ENCODE data around the gene RNF152.
"Not testable (repeated sequence)": the region's sequence is repeated elsewhere in the genome, so short reads cannot be mapped to it uniquely, and the experiment has no call there.

RNF152 gene

GRCh38 chr18:61785588-61785987, 107.2 kb downstream of the RNF152 start:
- no peak for DNase-seq (ENCODE audit: low read depth)
- H3K4me3 ChIP-seq (ENCODE audit: low read depth, low read length) = no peak overlapping the region
- TF ChIP-seq CTCF (IDR thresholded peaks at IDR 0.05; ENCODE audit: insufficient read depth, low read depth, low read length, missing control alignments) = no peak

GRCh38 chr18:61784834-61785233, 108.0 kb downstream of the RNF152 start:
- DNase-seq (ENCODE audit: low read depth) = no peak
- no peak for TF ChIP-seq CTCF (IDR thresholded peaks at IDR 0.05; ENCODE audit: insufficient read depth, low read depth, low read length, missing control alignments)
- H3K4me3 ChIP-seq (ENCODE audit: low read depth, low read length) = no peak overlapping the region

GRCh38 chr18:61782545-61782944, 110.3 kb downstream of the RNF152 start:
- DNase-seq (ENCODE audit: low read depth) = no peak
- H3K4me3 ChIP-seq (ENCODE audit: low read depth, low read length) = no peak overlapping the region
- no peak for TF ChIP-seq CTCF (IDR thresholded peaks at IDR 0.05; ENCODE audit: insufficient read depth, low read depth, low read length, missing control alignments)

GRCh38 chr18:61776201-61776600, 116.6 kb downstream of the RNF152 start:
- DNase-seq (ENCODE audit: low read depth); H3K4me3 ChIP-seq (ENCODE audit: low read depth, low read length): not testable (repeated sequence)

- no peak for TF ChIP-seq CTCF (IDR thresholded peaks at IDR 0.05; ENCODE audit: insufficient read depth, low read depth, low read length, missing control alignments)
- no peak for DNase-seq (ENCODE audit: low read depth)
- H3K4me3 ChIP-seq (ENCODE audit: low read depth, low read length) = no peak overlapping the region
Observed at GRCh38 chr18:61774846-61775245, 118.0 kb downstream of the RNF152 start.

GRCh38 chr18:61772293-61772848, 120.4 kb downstream of the RNF152 start:
- TF ChIP-seq CTCF (IDR thresholded peaks at IDR 0.05; ENCODE audit: insufficient read depth, low read depth, low read length, missing control alignments) = no peak
- H3K4me3 ChIP-seq (ENCODE audit: low read depth, low read length) = no peak overlapping the region
- DNase-seq (ENCODE audit: low read depth) = no peak

- DNase-seq (ENCODE audit: low read depth) = peak; percentile 8
- H3K4me3 ChIP-seq (ENCODE audit: low read depth, low read length) = no peak overlapping the region
- TF ChIP-seq CTCF (IDR thresholded peaks at IDR 0.05; ENCODE audit: insufficient read depth, low read depth, low read length, missing control alignments) = no peak
Observed at GRCh38 chr18:61771861-61772260, 120.9 kb downstream of the RNF152 start.
